ENCODE data around the gene CLIC4. TPM values are rescaled to one million over a fixed set of nuclear protein-coding genes. Genes with fewer than 3 reads are reported as not detected.

Gene CLIC4
- total and polyA plus RNA-seq, 10 of the 15 experiments (the other 5 are each of a cell fraction or from before 2014, with no cell fraction given), result 20.4 to 107 (median 69.6) TPM

DNA sequence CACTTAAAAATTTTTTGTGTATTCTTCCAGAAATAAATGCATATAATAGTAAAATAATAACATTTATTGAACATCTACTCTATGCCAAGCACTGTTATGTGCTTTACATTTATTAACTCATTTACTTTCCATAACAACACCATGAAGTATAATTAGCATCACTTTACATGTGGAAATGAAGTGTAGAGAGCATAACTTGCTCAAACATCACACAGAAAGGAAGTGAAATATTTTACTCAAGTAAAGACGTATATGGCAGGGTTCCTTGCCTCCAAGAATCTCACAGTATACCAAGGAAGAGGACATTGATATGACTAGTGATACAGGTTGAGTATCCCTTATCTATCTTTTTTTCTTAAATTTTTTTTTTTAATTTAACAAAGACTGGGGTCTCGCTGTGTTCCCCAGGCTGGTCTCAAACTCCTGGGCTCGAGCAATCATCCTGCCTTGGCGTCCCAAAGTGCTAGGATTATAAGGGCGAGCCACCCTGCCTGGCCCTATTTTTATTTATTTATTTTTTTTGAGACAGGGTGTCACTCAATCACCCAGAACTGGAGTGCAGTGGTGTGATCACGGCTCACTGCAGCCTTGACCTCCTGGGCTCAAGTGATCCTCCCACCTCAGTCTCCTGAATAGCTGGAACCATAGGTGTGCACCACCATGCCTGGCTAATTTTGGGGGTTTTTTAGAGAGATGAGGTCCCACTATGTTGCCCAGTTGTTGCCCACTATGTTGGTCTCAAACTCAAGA lies 7.7 kb upstream of the CLIC4 start:
- Histone ChIP-seq H3K79me2 (ENCODE audit: control insufficient read depth, insufficient read depth, low read length) (no peaks in the 10 kb centered on the region; the same call in 1 of the 2 replicates), H3K27me3 (replicated peaks in 1 of 2; ENCODE audit: control insufficient read depth in 2 of 2, insufficient read depth in 2 of 2, low read length in 1 of 2) (no peaks in the 10 kb centered on the region), H2AFZ (ENCODE audit: control insufficient read depth, low read depth, low read length) (peak overlapping the region; percentile 3; the same call in 1 of the 2 replicates), H3K4me1 (ENCODE audit: control insufficient read depth, insufficient read depth, low read length) (peaks cover 45% of the 10 kb centered on the region), H3K9me3 (replicated peaks; ENCODE audit: control insufficient read depth, insufficient read depth, low read length) (no peaks in the 10 kb centered on the region), H3K4me3 (no peak overlapping the region), H3K4me2 (ENCODE audit: control insufficient read depth, insufficient read depth) (peak overlapping the region; percentile 33; the same call in 1 of the 2 replicates), H3K27ac (ENCODE audit: control insufficient read depth, insufficient read depth) (no peak overlapping the region), H3K36me3 (ENCODE audit: control insufficient read depth in 2 of 2, insufficient read depth in 2 of 2, low read length in 1 of 2) (no peaks in the 10 kb centered on the region), H3K9ac (ENCODE audit: control insufficient read depth, insufficient read depth, low read length) (no peak overlapping the region; the same call in 1 of the 2 replicates), H4K20me1 (ENCODE audit: control insufficient read depth, insufficient read depth) (no peaks in the 10 kb centered on the region)
- SMC1A ChIA-PET (ENCODE audit: uncharacterized antibody, unreplicated experiment), result no interaction called here
- intact Hi-C loops (cut with micrococcal nuclease; ENCODE audit: unreplicated experiment), result no loop called here
- peak; percentile 18 for FAIRE-seq
- no peak for TF ChIP-seq FOXM1 (IDR thresholded peaks at IDR 0.05; ENCODE audit: low read depth, low read length)
- no peak for TF ChIP-seq CREB1 (IDR thresholded peaks at IDR 0.05; ENCODE audit: low read depth)
- peak; percentile 59; the same call in 1 of the 2 replicates for TF ChIP-seq SPI1 (IDR thresholded peaks at IDR 0.05; ENCODE audit: borderline replicate concordance, insufficient read depth, low read depth, low read length)
- TF ChIP-seq NFYB (IDR thresholded peaks at IDR 0.05; ENCODE audit: insufficient read depth, low read depth, low read length), result no peak
- TF ChIP-seq ATF7 (IDR thresholded peaks at IDR 0.05; ENCODE audit: low read depth), result 0 out of 2 replicates have a peak, but pooled peaks have one; percentile 35
- TF ChIP-seq MEF2B (IDR thresholded peaks at IDR 0.05; ENCODE audit: partially characterized antibody, poor library complexity, severe bottlenecking), result peak; percentile 49
- TF ChIP-seq, protein P1, sequence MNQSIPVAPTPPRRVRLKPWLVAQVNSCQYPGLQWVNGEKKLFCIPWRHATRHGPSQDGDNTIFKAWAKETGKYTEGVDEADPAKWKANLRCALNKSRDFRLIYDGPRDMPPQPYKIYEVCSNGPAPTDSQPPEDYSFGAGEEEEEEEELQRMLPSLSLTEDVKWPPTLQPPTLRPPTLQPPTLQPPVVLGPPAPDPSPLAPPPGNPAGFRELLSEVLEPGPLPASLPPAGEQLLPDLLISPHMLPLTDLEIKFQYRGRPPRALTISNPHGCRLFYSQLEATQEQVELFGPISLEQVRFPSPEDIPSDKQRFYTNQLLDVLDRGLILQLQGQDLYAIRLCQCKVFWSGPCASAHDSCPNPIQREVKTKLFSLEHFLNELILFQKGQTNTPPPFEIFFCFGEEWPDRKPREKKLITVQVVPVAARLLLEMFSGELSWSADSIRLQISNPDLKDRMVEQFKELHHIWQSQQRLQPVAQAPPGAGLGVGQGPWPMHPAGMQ (IDR thresholded peaks at IDR 0.05; ENCODE audit: borderline replicate concordance), result no peak
- TF ChIP-seq, protein P2, sequence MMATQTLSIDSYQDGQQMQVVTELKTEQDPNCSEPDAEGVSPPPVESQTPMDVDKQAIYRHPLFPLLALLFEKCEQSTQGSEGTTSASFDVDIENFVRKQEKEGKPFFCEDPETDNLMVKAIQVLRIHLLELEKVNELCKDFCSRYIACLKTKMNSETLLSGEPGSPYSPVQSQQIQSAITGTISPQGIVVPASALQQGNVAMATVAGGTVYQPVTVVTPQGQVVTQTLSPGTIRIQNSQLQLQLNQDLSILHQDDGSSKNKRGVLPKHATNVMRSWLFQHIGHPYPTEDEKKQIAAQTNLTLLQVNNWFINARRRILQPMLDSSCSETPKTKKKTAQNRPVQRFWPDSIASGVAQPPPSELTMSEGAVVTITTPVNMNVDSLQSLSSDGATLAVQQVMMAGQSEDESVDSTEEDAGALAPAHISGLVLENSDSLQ (IDR thresholded peaks at IDR 0.05), result peak; percentile 66; the same call in 1 of the 2 replicates
- TF ChIP-seq GABPA (IDR thresholded peaks at IDR 0.05; ENCODE audit: low read depth), result no peak
- TF ChIP-seq WRNIP1 (IDR thresholded peaks at IDR 0.05; ENCODE audit: borderline replicate concordance, low read depth, low read length), result no peak
- RAD21 ChIA-PET (ENCODE audit: unreplicated experiment), result no interaction called here
- DNase-seq (ENCODE audit: low read depth, low spot score), result no peak
- BruUV-seq (replicated peaks), result no TSS peak
- in situ Hi-C loops (cut with MboI), result no loop called here
- CTCF ChIA-PET, result interaction anchor here (0.7 to 1.6 kb wide), 3 partner anchors 10 to 43 kb away, joined by 3 to 6 read pairs (median 4); no protein-coding TSS in a partner anchor
- POLR2A ChIA-PET, result no interaction called here
- WGBS (ENCODE audit: insufficient coverage, insufficient replicate concordance, low lambda C conversion rate, missing lambda C conversion rate), result 25% methylated on average over 6 of the region's 6 CpGs
- ATAC-seq, result peak; percentile 16
